Vagina (tissue), 2 donors: ENCODE measurements around the gene BCL2L14.

Experiments used
- CTCF ChIP-seq, 3 experiments: fragments of 450-650 bp in 2 of 3; fragments of 200-600 bp in 1 of 3; sonication (generic) in 1 of 3; IDR thresholded peaks; one replicate each; pipeline ENCODE4 v1.5.1; 2017 to 2019; ENCODE audit warnings: antibody characterized with exemption in 3 of 3, mild to moderate bottlenecking in 2 of 3, moderate library complexity in 2 of 3
- POLR2A ChIP-seq, 2 donors: fragments of 450-650 bp; IDR thresholded peaks; one replicate each; pipeline ENCODE4 v1.6.1; 2017; ENCODE audit warnings: antibody characterized with exemption in 2 of 2, mild to moderate bottlenecking in 2 of 2, moderate library complexity in 2 of 2

DNA sequence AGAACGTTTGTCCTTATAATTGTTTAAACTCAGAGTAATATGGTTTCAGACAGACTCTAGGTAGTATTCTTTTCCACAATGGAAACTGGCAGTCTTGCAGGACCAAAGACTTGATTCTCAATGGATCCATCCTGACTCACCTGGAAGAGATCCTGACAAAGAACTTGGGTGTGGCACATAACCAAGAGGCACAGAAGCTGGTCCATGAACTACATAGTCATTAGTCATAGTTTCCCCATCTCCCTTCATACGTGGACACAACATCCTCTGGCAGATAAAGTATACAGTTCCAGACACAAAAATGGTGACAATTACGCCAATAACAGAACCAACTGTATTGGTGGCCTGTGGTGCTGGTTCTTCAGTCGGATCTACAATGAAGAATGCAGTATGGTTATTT, 55.8 kb downstream of the BCL2L14 start:
- no peak for TF ChIP-seq CTCF (IDR thresholded peaks at IDR 0.05)
- no peak for TF ChIP-seq POLR2A (IDR thresholded peaks at IDR 0.05)
